HG02642 (cell line): ENCODE results near the gene RNPS1.

ENCODE experiments used
- ATAC-seq: cut with Tn5 transposase; IDR thresholded peaks from one replicate; pipeline ENCODE4 v1.9.1; 2021; ENCODE audit warnings: mild to moderate bottlenecking; ENCODE audit not compliant: unreplicated experiment, poor library complexity

RNPS1 gene

GRCh38 chr16:2236337-2237101, 31.4 kb downstream of the RNPS1 start, which contains the start of gene DNASE1L2:
DNASE1L2 (plus strand) TSS chr16:2236444; CDS start chr16:2236817, 373 bp downstream.
- ATAC-seq: no peak

- ATAC-seq: no peak
These were observed 32.1 kb downstream of the RNPS1 start for GRCh38 chr16:2235695-2236336.

- no peak for ATAC-seq
These were observed 32.7 kb downstream of the RNPS1 start for GRCh38 chr16:2235234-2235651.

GRCh38 chr16:2234813-2235170, 33.1 kb downstream of the RNPS1 start:
- no peak for ATAC-seq

- ATAC-seq: no peak
These were observed 33.8 kb downstream of the RNPS1 start for GRCh38 chr16:2233872-2234812.

- ATAC-seq: no peak
These were observed 34.7 kb downstream of the RNPS1 start for GRCh38 chr16:2233046-2233775.

- ATAC-seq: no peak
These were observed 35.6 kb downstream of the RNPS1 start for GRCh38 chr16:2232094-2232990.

GRCh38 chr16:2231016-2231931, 36.7 kb downstream of the RNPS1 start:
- no peak for ATAC-seq

- ATAC-seq: no peak
These were observed 37.5 kb downstream of the RNPS1 start for GRCh38 chr16:2230376-2230775.

GRCh38 chr16:2229632-2230250, 38.2 kb downstream of the RNPS1 start:
- ATAC-seq: no peak

GRCh38 chr16:2229091-2229490, 38.8 kb downstream of the RNPS1 start:
- no peak for ATAC-seq

- ATAC-seq: no peak
These were observed 39.6 kb downstream of the RNPS1 start for GRCh38 chr16:2228161-2228824.

- ATAC-seq: no peak
These were observed 41.0 kb downstream of the RNPS1 start for GRCh38 chr16:2226918-2227317.

- no peak for ATAC-seq
These were observed 41.6 kb downstream of the RNPS1 start for GRCh38 chr16:2226245-2226793.

- peak; percentile 22 for ATAC-seq
These were observed 43.9 kb downstream of the RNPS1 start for GRCh38 chr16:2223942-2224486.

- peak; percentile 95 for ATAC-seq
These were observed 44.5 kb downstream of the RNPS1 start, which contains the start of gene E4F1 for GRCh38 chr16:2223221-2223941. E4F1 (plus strand) TSS chr16:2223591; CDS start chr16:2223614, 23 bp downstream.
